HG03565 (cell line): ENCODE results near the gene PITPNB.

ENCODE experiments used
- ATAC-seq: cut with Tn5 transposase; IDR thresholded peaks from one replicate; pipeline ENCODE4 v1.9.1; 2021; ENCODE audit warnings: mild to moderate bottlenecking, moderate library complexity; ENCODE audit not compliant: unreplicated experiment

PITPNB gene

GRCh38 chr22:27834364-27835185 is 84.5 kb downstream of the PITPNB start:
- no peak for ATAC-seq

DNA sequence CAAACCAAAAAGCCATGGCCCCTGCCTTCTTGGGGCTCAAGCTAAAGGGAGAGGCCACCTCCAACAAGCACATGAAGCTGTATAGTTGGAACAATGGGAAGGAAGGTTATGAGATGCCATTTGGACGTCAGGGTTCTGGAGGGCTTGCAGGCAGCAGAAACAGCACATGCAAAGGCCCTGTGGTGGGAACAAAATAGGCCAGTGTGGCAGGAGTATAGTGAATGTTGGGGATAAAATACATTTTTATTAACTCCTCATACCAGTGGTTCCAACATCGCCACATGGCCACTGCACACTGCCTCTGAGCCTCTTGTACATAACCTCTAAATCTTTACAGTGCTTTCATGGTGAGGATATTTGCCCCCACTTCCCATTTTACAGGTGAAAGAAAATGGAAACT is 85.3 kb downstream of the PITPNB start:
- no peak for ATAC-seq

- no peak for ATAC-seq
These were observed 86.5 kb downstream of the PITPNB start for GRCh38 chr22:27832606-27833005.

GRCh38 chr22:27829620-27830019 is 89.4 kb downstream of the PITPNB start:
- ATAC-seq: no peak

DNA sequence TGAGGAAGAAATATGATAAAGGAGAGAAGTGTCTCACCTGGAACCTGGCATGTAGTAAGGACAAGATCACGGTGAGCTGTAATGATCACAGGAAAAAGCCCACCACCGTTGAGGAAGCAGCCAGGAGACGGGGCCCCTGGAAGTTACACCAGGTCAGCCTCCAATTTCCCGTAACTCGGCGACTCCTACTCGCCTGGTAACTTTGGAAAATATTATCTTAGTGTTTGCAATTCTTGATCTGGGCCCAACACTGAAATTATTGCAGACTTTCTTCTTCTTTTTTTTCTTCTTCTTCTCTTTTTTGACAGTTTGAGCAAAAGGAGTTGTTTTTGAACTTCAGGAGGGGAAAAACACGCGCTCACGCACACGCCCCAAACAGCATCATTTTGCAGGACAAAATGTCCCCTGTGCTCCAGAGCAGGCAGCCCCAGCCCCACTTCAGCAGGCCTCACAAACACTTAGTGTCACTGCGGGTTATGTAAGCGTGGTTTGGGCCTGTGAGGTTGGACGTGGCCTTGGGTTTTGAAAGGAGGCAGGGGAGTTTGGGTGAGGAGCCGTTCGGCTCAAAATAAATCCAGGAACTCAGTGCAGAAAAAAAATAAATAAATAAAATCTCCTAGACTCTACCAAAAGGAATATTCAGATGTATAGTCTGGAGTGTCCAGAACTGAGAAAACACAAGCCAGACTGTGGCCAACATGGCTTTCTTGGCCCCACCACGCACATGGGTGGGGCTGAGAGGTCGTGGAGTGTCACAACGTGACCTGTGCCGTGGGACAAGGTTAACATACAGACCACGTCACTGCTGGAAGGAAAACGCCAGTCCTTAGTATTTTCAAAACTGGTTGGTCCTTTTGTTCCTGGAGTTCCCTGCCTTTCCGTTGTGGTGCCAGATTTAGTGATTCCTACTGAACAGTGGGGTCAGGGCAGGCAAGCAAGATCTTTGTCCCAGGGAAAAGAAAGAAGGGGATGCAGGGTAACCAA is 91.2 kb downstream of the PITPNB start:
- ATAC-seq: no peak

DNA sequence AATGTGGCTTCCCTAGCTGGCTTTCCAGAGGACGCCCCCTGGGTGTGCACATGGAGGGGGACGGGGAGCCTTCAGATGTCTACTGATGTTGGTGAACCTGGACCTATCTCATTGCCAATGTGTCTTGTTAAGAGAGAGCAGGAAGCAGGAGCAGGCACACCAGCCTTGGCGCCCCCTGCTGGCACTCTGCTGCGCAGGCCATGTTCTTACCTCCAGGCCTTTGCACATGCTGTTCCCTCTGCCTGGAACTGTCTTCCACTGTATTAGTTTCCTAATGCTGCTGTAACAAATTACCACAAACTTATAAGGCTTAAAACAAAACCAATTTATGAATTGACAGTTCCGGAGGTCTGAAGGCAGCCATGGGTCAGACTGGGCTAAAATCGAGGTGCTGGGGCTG is 93.9 kb downstream of the PITPNB start:
- ATAC-seq: no peak

DNA sequence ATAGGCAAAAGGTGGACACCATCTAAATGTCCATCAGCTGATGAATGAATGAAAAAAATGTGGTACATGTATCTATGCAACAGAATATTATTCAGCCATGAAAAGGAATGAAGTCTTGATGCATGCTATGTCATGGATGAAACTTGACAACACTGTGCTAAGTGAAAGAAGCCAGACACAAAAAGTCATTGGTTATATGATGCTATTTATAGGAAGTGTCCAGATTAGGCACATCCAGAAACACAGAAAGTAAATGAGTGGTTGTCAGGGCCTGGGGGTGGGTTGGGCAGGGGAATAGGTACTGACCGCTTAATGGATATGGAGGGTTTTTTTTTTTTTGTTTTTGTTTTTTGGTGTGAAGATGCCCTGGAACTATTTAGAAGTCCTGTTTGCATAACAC is 95.8 kb downstream of the PITPNB start:
- no peak for ATAC-seq

DNA sequence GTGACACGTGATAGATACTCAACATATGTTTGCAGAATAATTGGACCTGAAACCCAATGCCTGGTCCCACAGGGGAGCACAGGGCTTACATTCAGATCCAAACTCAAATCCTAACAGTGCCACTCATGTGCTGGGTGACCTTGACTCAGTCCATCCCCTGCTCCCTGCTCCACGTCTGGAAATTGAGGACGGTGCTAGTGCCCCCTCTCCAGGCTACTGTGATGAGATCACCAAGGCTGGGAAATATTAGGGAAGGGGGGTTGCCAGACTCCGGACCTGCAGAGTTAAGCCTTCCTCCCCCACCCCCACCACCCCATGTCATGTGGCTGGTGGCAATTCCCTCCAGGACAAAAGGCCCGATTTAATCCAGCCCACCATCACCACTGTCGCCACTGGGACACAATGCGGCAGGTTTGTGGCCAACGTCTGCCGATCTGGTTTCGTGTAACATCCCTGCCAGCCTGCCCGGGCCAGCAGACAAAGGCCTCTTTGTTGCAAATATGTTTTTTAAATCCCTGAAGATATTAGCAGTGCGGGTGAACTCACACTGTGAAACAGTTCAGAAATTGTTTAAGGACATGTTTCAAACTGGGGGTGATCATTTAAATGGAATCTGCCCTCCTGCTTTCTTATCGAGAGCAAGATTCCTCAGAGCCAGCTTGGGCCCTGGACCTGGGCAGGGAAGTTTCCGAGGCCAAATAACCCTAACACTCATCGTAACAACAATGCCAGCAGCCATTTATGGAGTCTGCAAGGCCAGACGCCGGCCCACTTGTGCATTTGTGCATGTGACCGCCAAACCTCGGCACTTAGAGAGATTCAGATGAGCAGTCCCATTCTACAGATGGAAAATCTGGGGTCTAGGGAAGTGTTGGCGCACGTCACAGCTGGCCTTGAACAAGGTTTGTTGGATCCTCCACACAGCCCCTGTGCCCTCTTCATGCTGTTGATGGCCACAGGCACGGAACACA is 97.9 kb downstream of the PITPNB start:
- no peak for ATAC-seq

GRCh38 chr22:27816552-27816951 is 102.5 kb downstream of the PITPNB start:
- no peak for ATAC-seq

GRCh38 chr22:27815826-27816530 is 103.1 kb downstream of the PITPNB start:
- no peak for ATAC-seq

- ATAC-seq: no peak
These were observed 104.1 kb downstream of the PITPNB start for GRCh38 chr22:27814993-27815392.

- ATAC-seq: no peak
These were observed 107.3 kb downstream of the PITPNB start for GRCh38 chr22:27811778-27812177.

DNA sequence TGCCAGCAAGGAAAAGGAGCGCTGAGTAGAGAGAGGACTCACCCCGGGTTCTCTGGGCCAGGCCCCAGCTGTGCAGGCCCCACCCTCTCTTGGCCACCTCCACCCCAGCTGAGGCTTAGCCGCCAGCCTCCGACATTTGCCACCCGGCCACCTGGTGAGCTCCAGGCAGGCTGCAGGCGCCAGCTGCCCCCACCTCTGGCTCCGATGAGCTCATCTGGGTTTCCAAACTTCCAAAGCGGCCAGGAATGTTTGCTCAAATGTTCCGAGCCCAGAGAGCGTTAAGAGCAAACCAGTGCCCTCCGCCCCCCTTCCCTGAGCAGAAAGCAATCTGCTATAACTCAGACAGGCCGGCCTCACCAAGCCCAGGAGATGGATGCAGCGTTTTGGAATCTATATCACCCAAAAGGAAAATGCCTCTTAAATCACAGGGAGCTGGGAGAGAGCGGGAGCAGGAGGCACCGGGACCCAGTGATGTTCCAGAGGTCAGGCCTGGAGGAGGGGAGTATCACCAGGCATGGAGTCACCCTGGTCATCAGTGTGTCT is 108.4 kb downstream of the PITPNB start:
- ATAC-seq: no peak

DNA sequence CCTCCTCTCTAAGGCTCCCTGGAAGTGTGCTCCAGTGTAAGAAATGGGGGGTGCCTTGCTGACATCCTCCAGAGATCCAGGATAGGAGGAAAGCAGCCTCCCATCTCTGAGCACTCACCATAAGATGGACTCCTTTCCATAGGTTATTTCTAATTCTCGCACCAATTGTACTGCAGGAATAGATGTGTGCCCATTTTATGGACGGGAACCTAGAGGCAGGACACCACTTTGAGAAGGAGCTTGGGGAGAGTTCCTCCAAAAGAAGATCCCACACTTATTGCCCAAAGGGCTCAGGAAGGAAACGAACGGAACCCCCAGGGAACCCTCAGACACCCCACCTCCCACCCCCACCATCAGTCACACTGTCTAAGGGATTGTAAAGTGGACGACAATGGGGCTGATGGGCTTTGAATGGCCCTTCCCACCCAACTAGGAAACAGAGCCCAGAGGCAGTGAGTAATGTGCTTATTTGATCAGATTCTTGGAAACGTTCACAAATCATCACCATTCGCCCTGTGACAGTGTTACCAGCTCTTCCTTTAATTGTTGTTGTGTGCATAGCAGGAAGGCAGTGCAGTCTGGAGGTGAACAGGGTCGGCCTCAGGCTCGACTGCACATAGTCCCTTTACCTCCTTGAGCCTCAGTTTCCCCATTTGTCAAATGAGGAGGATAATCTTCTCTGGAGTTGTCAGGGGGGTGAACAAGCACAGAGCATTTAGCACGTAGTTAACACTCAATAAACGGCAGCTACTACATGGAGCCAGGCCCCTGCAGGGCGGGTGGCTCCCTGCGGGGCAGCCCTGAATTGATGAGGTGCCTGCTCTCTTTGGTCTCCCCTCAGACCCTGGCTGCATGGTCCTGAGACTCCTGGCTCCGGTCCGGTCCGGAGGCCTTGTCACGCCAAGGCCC is 109.1 kb downstream of the PITPNB start:
- no peak for ATAC-seq

- no peak for ATAC-seq
These were observed 109.8 kb downstream of the PITPNB start for GRCh38 chr22:27809226-27809603.

DNA sequence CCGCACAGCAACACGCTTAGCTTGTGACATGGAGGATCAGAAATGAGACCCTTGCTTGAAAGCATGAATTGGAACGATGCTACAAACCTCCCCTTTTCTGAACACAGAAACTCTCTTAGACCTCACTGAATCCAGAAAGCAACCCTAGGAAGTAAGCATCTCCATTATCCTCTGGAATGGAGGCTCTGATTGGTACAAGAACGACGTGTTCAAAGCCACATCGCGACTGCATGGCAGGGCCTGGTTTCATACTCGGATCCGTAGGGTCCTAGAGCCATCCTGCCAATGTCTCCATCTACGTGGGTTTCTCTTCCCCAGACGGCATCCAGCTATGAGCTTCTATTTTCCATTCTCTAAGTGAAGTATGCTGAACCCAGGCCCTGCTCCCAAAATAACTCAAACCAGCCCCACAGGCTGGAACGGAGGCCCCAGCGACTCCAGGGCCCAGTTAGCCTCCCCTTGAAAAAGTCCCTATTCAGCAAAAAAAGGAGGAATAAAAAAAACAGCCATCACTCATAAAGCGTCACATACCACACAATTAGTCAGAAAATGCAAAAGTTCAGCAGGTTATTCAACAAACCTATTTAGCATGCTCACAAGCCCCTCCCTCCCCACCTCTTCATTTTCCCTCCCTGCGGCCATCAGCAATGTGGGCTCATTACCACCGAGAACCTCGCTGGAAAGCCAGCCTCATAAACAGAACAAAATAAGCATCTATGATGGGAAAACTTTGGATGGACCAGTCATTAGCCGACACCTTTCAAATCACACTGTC is 110.4 kb downstream of the PITPNB start:
- no peak for ATAC-seq

DNA sequence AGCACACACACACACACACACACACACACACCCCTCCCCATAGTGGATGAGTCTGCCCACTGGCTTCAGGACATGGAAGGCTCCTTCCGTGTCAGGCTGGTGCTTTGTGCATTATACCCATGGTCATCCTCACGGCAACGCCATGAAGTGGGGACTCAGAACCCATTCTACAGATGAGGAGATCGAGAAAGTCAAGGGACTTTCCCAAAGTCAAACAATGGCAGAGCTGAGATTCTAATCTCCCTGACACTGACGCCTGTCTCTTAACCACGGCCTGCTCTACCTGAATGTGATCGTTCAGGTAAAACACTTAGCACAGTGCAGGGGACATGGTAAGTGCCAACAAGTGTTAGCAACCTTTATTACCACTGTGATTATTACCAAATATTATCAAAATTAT is 113.2 kb downstream of the PITPNB start:
- ATAC-seq: no peak
